AG09309 (cell line): ENCODE measurements around the gene HEPH.
"Not testable (repeated sequence)": the region's sequence is repeated elsewhere in the genome, so short reads cannot be mapped to it uniquely, and the experiment has no call there.

Experiments used
- DNase-seq: peaks from one replicate; pipeline ENCODE4 v3.0.0-alpha.2; 2010; ENCODE audit warnings: low read depth
- H3K4me3 ChIP-seq: 2 replicates; pipeline ENCODE4 v1.5.1; 2011; ENCODE audit warnings: mild to moderate bottlenecking, low read depth, low read length, moderate library complexity; ENCODE audit not compliant: control insufficient read depth
- CTCF ChIP-seq: IDR thresholded peaks from 2 replicates; pipeline ENCODE4 v1.5.1; 2011; ENCODE audit warnings: mild to moderate bottlenecking, low read depth, low read length, inconsistent platforms; ENCODE audit not compliant: insufficient read depth, control insufficient read depth; ENCODE audit errors: missing control alignments

Gene HEPH

GRCh38 chrX:66203114-66203513 lies 39.1 kb downstream of the HEPH start:
- no peak for DNase-seq
- no peak overlapping the region for H3K4me3 ChIP-seq
- no peak for TF ChIP-seq CTCF

DNA sequence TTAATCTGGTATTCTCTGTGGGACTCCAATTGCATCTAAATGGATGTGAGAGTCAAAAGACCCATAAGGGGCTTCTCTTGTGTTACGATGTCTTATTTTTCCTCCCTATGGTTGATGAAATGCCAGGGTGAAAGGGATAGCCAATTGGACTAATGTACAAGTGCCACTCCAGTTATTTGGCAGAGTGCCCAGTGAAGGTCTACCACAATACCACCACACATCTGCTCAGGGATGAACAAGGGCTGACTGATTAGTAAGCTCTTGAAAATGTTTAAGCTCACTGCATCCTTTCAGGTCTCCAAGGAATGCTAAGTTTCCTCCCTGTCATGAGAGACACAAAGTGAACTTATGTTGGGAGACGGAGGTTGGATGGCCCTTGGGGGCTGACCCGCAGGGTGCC lies 57.8 kb downstream of the HEPH start:
- no peak for TF ChIP-seq CTCF
- no peak overlapping the region for H3K4me3 ChIP-seq
- DNase-seq = no peak

GRCh38 chrX:66232296-66232695 lies 68.2 kb downstream of the HEPH start:
- DNase-seq = no peak
- H3K4me3 ChIP-seq = no peak overlapping the region
- no peak for TF ChIP-seq CTCF

DNA sequence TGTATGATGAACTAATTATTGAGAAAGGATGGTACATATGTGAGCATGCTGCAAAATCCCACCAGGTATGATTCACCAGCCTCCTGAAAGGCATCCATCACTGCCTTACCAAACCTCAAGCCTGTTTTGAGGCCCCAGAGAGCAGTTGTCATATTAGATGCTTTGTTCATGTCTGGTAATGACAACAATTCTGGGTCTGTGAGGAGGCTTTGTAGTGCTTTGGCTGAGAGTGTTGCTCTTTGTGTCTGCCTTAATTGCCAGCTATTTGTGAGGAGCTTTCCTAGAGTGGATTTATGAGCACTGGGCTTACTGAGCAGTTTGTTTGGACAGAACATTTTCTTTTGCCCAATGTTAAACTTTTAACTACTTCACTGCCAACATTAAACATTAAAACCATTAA lies 69.2 kb downstream of the HEPH start:
- no peak overlapping the region for H3K4me3 ChIP-seq
- no peak for TF ChIP-seq CTCF
- DNase-seq = no peak

DNA sequence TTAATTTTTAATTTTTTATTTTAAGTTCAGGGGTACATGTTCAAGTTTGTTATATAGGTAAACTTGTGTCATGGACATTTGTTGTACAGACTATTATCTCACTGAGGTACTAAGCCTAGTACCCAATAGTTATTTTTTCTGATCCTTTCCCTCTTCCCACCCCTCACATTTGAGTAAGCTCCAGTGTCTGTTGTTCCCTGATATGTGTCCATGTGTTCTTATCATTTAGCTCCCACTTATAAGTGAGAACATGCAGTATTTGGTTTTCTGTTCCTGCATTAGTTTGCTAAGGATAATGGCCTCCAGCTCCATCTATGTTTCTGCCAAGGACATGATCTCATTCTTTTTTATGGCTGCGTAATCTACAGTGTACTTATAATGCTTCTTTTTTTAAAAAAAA lies 69.9 kb downstream of the HEPH start:
- H3K4me3 ChIP-seq, DNase-seq: not testable (repeated sequence)

- H3K4me3 ChIP-seq = no peak overlapping the region
- DNase-seq = no peak
- no peak for TF ChIP-seq CTCF
These were observed 91.4 kb downstream of the HEPH start for GRCh38 chrX:66255359-66255967.

GRCh38 chrX:66262807-66263206 lies 98.8 kb downstream of the HEPH start:
- no peak overlapping the region for H3K4me3 ChIP-seq
- no peak for DNase-seq
- no peak for TF ChIP-seq CTCF
